Uterus (tissue), 4 donors: ENCODE measurements around the gene NUMB. TPM values are rescaled to one million over a fixed set of nuclear protein-coding genes. Genes with fewer than 3 reads are reported as not detected.
"Not testable (repeated sequence)": the region's sequence is repeated elsewhere in the genome, so short reads cannot be mapped to it uniquely, and the experiment has no call there.

Source experiments
- DNase-seq, 2 donors: peaks; one replicate each; pipeline ENCODE4 v3.0.0-alpha.2; 2019 to 2020
- H3K27ac ChIP-seq, 2 donors: fragments of 200-600 bp; sonication (generic); 1 replicate in 1 of 2; 2 replicates in 1 of 2; pipeline ENCODE4 v1.5.1; 2016 to 2018
- H3K27me3 ChIP-seq, 2 donors: fragments of 200-600 bp; sonication (generic); one replicate each; pipeline ENCODE4 v1.5.1; 2018 to 2019; ENCODE audit warnings: control low read depth in 1 of 2
- H3K36me3 ChIP-seq, 2 donors: fragments of 200-600 bp; sonication (generic); one replicate each; pipeline ENCODE4 v1.5.1; 2019; ENCODE audit warnings: control low read depth in 1 of 2
- H3K4me1 ChIP-seq, 2 donors: fragments of 200-600 bp; sonication (generic); one replicate each; pipeline ENCODE4 v1.5.1; 2018 to 2019; ENCODE audit warnings: control low read depth in 1 of 2
- H3K4me3 ChIP-seq, 2 donors: fragments of 200-600 bp; sonication (generic); 1 replicate in 1 of 2; 2 replicates in 1 of 2; pipeline ENCODE4 v1.5.1; 2018 to 2019; ENCODE audit warnings: mild to moderate bottlenecking in 1 of 2
- H3K9me3 ChIP-seq, 2 donors: fragments of 200-600 bp; sonication (generic); one replicate each; pipeline ENCODE4 v1.5.1; 2019; ENCODE audit warnings: control low read depth in 1 of 2
- CTCF ChIP-seq, 4 experiments: fragments of 200-600 bp in 2 of 4; fragments of 450-650 bp in 2 of 4; sonication (generic) in 2 of 4; IDR thresholded peaks; one replicate each; pipeline ENCODE4 v1.5.1; 2016 to 2019; ENCODE audit warnings: antibody characterized with exemption in 4 of 4, mild to moderate bottlenecking in 2 of 4, moderate library complexity in 1 of 4
- POLR2A ChIP-seq, 2 donors: fragments of 450-650 bp; IDR thresholded peaks; one replicate each; pipeline ENCODE4 v1.6.1; 2016; ENCODE audit warnings: antibody characterized with exemption in 2 of 2, mild to moderate bottlenecking in 1 of 2, moderate library complexity in 1 of 2
- intact Hi-C: fragments of 100-400 bp; cut with DNase I; formaldehyde crosslinking; loops from one replicate; pipeline ENCODE4 v1.15.1; 2023; ENCODE audit warnings: low total_unique reads
- total RNA-seq, 4 donors: library from RNA; depleted of rRNA in 3 of 4; stranded (reverse); fragments of >200 nt in 3 of 4; gene quantifications; one replicate each; pipeline versions ENCODE4 v1.1.0 to v1.2.4, GENCODE V29; 2014 to 2023
- donor health status: DM: yes; HTN: yes; CAD: no.

The NUMB gene
- total RNA-seq, 4 donors from 2014 or later = 27.1 to 119 (median 40.8) TPM

DNA sequence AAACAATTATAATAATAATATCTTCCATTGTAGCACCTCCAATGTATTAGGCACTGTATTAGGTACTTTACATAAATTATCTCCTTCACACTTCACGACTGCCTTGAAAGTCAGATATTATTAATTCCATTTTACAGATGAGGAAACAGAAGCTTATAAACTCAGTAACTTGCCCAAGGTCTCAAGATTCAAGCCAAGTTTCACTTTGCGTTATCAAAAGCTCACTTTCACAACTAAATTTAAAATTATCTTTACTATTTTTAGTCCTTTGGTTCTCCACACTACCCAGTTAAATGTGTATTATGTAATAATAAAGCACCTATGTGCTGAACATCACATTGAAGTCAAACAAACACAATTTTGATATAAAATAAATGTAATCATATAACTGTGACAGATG is 55.8 kb downstream of the NUMB start:
- Histone ChIP-seq H3K36me3 (no peaks in the 10 kb centered on the region), H3K27me3 (no peaks in the 10 kb centered on the region), H3K27ac (no peak overlapping the region), H3K4me1 (no peaks in the 10 kb centered on the region), H3K9me3 (no peaks in the 10 kb centered on the region), H3K4me3 (no peak overlapping the region)
- no peak for TF ChIP-seq POLR2A (IDR thresholded peaks at IDR 0.05)
- TF ChIP-seq CTCF (IDR thresholded peaks at IDR 0.05) = no peak
- DNase-seq = no peak
- intact Hi-C loops = no loop called here

GRCh38 chr14:73397810-73398209 is 60.5 kb downstream of the NUMB start:
- Histone ChIP-seq H3K27ac (no peak overlapping the region), H3K4me3 (no peak overlapping the region), H3K27me3 (no peaks in the 10 kb centered on the region), H3K9me3 (no peaks in the 10 kb centered on the region), H3K4me1 (no peaks in the 10 kb centered on the region), H3K36me3 (no peaks in the 10 kb centered on the region)
- intact Hi-C loops = no loop called here
- no peak for DNase-seq
- TF ChIP-seq POLR2A (IDR thresholded peaks at IDR 0.05) (no peak), CTCF (IDR thresholded peaks at IDR 0.05) (no peak)

GRCh38 chr14:73394317-73394716 is 64.0 kb downstream of the NUMB start:
- Histone ChIP-seq H3K4me3 (no peak overlapping the region), H3K36me3 (no peaks in the 10 kb centered on the region), H3K27ac (no peak overlapping the region), H3K9me3 (no peaks in the 10 kb centered on the region), H3K27me3 (no peaks in the 10 kb centered on the region), H3K4me1 (no peaks in the 10 kb centered on the region)
- TF ChIP-seq CTCF (IDR thresholded peaks at IDR 0.05) (no peak), POLR2A (IDR thresholded peaks at IDR 0.05) (no peak)
- DNase-seq = no peak
- intact Hi-C loops = no loop called here

DNA sequence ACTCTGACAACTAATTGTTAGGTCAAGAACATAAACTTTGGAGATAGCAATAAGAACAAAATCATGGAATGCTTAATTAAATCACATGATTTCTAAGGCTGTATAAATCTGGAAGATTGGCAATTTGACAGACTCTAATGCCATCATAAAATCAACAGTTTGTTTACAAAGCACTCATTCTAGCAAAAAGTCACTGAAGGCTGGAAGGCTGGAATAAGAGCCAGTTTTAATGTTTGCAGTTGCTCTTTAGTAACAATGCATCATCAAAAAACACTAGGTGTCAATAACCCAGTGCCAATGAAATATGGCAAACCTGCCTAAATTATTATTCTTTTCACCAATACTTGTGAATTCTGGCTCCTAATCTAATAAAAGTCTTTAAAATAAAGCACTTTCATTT is 65.0 kb downstream of the NUMB start:
- Histone ChIP-seq H3K9me3 (no peaks in the 10 kb centered on the region), H3K27me3 (no peaks in the 10 kb centered on the region), H3K27ac (no peak overlapping the region), H3K4me1 (no peaks in the 10 kb centered on the region), H3K4me3 (no peak overlapping the region), H3K36me3 (no peaks in the 10 kb centered on the region)
- DNase-seq = no peak
- intact Hi-C loops = no loop called here
- TF ChIP-seq CTCF (IDR thresholded peaks at IDR 0.05) (no peak), POLR2A (IDR thresholded peaks at IDR 0.05) (no peak)

- Histone ChIP-seq H3K4me1 (no peaks in the 10 kb centered on the region), H3K27ac (no peak overlapping the region), H3K9me3 (no peaks in the 10 kb centered on the region), H3K4me3 (no peak overlapping the region), H3K27me3 (no peaks in the 10 kb centered on the region), H3K36me3 (no peaks in the 10 kb centered on the region)
- no peak for TF ChIP-seq CTCF (IDR thresholded peaks at IDR 0.05)
- TF ChIP-seq POLR2A (IDR thresholded peaks at IDR 0.05) = no peak
- intact Hi-C loops = no loop called here
- DNase-seq = no peak
Observed at GRCh38 chr14:73392329-73393257, 65.8 kb downstream of the NUMB start.

DNA sequence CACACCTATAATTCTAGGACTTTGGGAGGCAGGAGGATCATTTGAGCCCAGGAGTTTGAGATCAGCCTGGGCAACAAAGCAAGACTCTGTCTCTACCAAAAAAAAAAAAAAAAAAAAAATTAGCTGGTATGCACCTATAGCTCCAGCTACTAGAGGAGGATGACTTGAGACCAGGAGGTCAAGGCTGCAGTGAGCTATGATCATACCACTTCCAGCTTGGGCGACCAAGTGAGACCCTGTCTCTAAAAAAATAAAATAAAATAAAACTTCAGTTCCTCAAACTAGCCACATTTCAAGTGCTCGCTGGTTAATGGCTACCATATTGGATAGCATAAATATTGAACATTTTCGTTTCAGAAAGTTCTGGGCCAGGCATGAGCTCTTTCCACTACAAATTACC is 70.5 kb downstream of the NUMB start:
- H3K27me3 ChIP-seq, H3K36me3 ChIP-seq, H3K27ac ChIP-seq, H3K4me3 ChIP-seq, intact Hi-C loops, DNase-seq, H3K4me1 ChIP-seq: not testable (repeated sequence)
- H3K9me3 ChIP-seq = peaks cover 0 to 15% of the 10 kb centered on the region in 2 donors
